Psoas muscle (tissue), 8 donors: ENCODE results near the gene EHD4. TPM values are rescaled to one million over a fixed set of nuclear protein-coding genes. Genes with fewer than 3 reads are reported as not detected.

ENCODE experiments used
- ATAC-seq, 4 donors: fragments of 200-7000 bp; cut with Tn5 transposase; one replicate each; pipeline ENCODE4 v1.9.1; 2020; ENCODE audit warnings: moderate library complexity in 3 of 4, mild to moderate bottlenecking in 2 of 4
- DNase-seq, 2 donors: peaks; one replicate each; pipeline ENCODE4 v3.0.0-alpha.2; 2020
- H3K27ac ChIP-seq: fragments of 200-600 bp; one replicate; pipeline ENCODE4 v1.8.0; 2022
- H3K27me3 ChIP-seq, 3 donors: fragments of 200-600 bp in 1 of 3; one replicate each; pipeline versions ENCODE4 v1.6.1 to v1.8.0; 2013 to 2022; ENCODE audit warnings: low read length in 2 of 3, mild to moderate bottlenecking in 2 of 3, moderate library complexity in 1 of 3; ENCODE audit not compliant: insufficient read depth in 3 of 3
- H3K36me3 ChIP-seq, 2 donors: fragments of 200-600 bp in 1 of 2; one replicate each; pipeline versions ENCODE4 v1.6.1 to v1.8.0; 2013 to 2022; ENCODE audit warnings: low read depth in 1 of 2, mild to moderate bottlenecking in 1 of 2, moderate library complexity in 1 of 2; ENCODE audit not compliant: insufficient read depth in 1 of 2
- H3K4me1 ChIP-seq: fragments of 200-600 bp; one replicate; pipeline ENCODE4 v1.8.0; 2022
- H3K4me3 ChIP-seq: fragments of 200-600 bp; one replicate; pipeline ENCODE4 v1.8.0; 2022; ENCODE audit warnings: mild to moderate bottlenecking
- H3K9me3 ChIP-seq: fragments of 200-600 bp; one replicate; pipeline ENCODE4 v1.8.0; 2022
- WGBS, 3 donors: extraction: QIAGEN DNeasy Blood & Tissue Kit; methylation state at CpG; one replicate each; pipeline versions ENCODE4 v1.1.6 to v1.1.7; 2013; 5-methylcytosine and 5-hydroxymethylcytosine counted together
- intact Hi-C, 2 donors: fragments of 100-400 bp; cut with DNase I; formaldehyde crosslinking; loops; one replicate each; pipeline versions ENCODE4 v1.11.0 to v1.14.2; 2022
- polyA plus RNA-seq, 3 donors: library from polyadenylated mRNA; stranded (reverse); fragments of 200-250 nt; gene quantifications; one replicate each; pipeline ENCODE4 v1.2.3, GENCODE V29; 2013
- total RNA-seq, 4 donors: library from RNA; stranded (reverse); fragmentation: NEBNext Ultra II Directional in 2 of 4; extraction: Animal tissue kit (Norgen Biotek cat#: 25700) in 2 of 4; gene quantifications; one replicate each; pipeline versions ENCODE4 v1.2.1 to v1.2.4, GENCODE V29; 2021 to 2023
- TF ChIP-seq, protein P1 (sequence below): fragments of 200-600 bp; IDR thresholded peaks from one replicate; pipeline ENCODE4 v1.8.0; 2022; ENCODE audit warnings: antibody characterized with exemption
- donor health status: healthy with polysubstance abuse.
- donor health status: DM: no; HTN: no; CAD: no; lungs with moderate emphysema.
- donor health status: Bipolar disorder and iron deficiency.
- donor health status: healthy.
- donor health status: DM: yes; HTN: yes; CAD: no.
- donor health status: DM: no; HTN: no; CAD: no.
- donor health status: DM: no; HTN: no; CAD: no.
- donor health status: DM: yes; HTN: yes; CAD: no.

Gene EHD4
- total and polyA plus RNA-seq, 7 donors = 1.7 to 9.6 (median 5.3) TPM

GRCh38 chr15:41886741-41887140, 85.6 kb downstream of the EHD4 start:
- DNase-seq = no peak
- intact Hi-C loops = loop anchor here in 1 of 2 donors (5.0 kb wide), 1 partner anchor 44 kb away; no protein-coding TSS in a partner anchor
- 93 to 96% (median 94%) methylated on average over 7 of the region's 7 CpGs for WGBS, 3 donors
- Histone ChIP-seq H3K27ac (no peak overlapping the region), H3K4me1 (peaks cover 6% of the 10 kb centered on the region), H3K4me3 (no peak overlapping the region), H3K27me3 (no peaks in the 10 kb centered on the region), H3K9me3 (no peaks in the 10 kb centered on the region), H3K36me3 (no peaks in the 10 kb centered on the region)
- TF ChIP-seq, protein P1, sequence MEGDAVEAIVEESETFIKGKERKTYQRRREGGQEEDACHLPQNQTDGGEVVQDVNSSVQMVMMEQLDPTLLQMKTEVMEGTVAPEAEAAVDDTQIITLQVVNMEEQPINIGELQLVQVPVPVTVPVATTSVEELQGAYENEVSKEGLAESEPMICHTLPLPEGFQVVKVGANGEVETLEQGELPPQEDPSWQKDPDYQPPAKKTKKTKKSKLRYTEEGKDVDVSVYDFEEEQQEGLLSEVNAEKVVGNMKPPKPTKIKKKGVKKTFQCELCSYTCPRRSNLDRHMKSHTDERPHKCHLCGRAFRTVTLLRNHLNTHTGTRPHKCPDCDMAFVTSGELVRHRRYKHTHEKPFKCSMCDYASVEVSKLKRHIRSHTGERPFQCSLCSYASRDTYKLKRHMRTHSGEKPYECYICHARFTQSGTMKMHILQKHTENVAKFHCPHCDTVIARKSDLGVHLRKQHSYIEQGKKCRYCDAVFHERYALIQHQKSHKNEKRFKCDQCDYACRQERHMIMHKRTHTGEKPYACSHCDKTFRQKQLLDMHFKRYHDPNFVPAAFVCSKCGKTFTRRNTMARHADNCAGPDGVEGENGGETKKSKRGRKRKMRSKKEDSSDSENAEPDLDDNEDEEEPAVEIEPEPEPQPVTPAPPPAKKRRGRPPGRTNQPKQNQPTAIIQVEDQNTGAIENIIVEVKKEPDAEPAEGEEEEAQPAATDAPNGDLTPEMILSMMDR = no peak
- no peak for ATAC-seq

GRCh38 chr15:41885841-41886240, 86.5 kb downstream of the EHD4 start:
- WGBS, 3 donors = 80 to 89% (median 83%) methylated on average over 14 of the region's 14 CpGs
- Histone ChIP-seq H3K36me3 (no peaks in the 10 kb centered on the region), H3K9me3 (no peaks in the 10 kb centered on the region), H3K4me1 (peaks cover 10% of the 10 kb centered on the region), H3K27me3 (no peaks in the 10 kb centered on the region), H3K4me3 (no peak overlapping the region), H3K27ac (no peak overlapping the region)
- ATAC-seq (no peak), DNase-seq (no peak)
- intact Hi-C loops = loop anchor here in 1 of 2 donors (5.0 kb wide), 1 partner anchor 44 kb away; no protein-coding TSS in a partner anchor
- TF ChIP-seq, protein P1 = no peak

- Histone ChIP-seq H3K4me1 (peaks cover 10% of the 10 kb centered on the region), H3K36me3 (no peaks in the 10 kb centered on the region), H3K27ac (no peak overlapping the region), H3K9me3 (no peaks in the 10 kb centered on the region), H3K27me3 (no peaks in the 10 kb centered on the region), H3K4me3 (no peak overlapping the region)
- intact Hi-C loops = loop anchor here in 1 of 2 donors (5.0 kb wide), 1 partner anchor 43 kb away; no protein-coding TSS in a partner anchor
- DNase-seq (no peak), ATAC-seq (no peak)
- TF ChIP-seq, protein P1 = no peak
These were observed 87.0 kb downstream of the EHD4 start for GRCh38 chr15:41885321-41885720.

DNA sequence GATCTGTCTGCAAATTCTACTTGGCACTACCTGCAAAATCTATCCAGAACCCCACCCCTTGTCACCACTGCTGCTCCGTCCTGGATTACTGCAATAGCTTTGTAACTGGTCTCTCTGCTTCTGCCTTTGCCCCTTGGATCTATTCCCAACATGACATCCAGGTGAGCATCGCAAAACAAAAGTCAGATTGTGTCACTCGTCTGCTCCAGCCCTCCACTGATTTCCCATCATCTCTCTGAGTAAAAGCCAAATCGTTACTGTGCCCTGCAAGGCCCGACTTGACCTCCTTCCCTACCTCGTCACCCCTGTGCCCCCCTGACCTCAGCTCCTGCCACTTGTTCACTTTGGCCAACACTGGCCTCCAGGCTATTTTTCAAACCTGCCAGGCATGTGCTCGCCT, 87.9 kb downstream of the EHD4 start:
- no peak for ATAC-seq
- intact Hi-C loops = no loop called here
- Histone ChIP-seq H3K4me1 (peaks cover 10% of the 10 kb centered on the region), H3K36me3 (no peaks in the 10 kb centered on the region), H3K27ac (no peak overlapping the region), H3K27me3 (no peaks in the 10 kb centered on the region), H3K4me3 (no peak overlapping the region), H3K9me3 (no peaks in the 10 kb centered on the region)
- TF ChIP-seq, protein P1 = no peak
- no peak for DNase-seq
- 80 to 87% (median 83%) methylated on average over 7 of the region's 7 CpGs for WGBS, 3 donors

- no peaks in the 10 kb centered on the region for H3K9me3 ChIP-seq
- 93 to 100% (median 97%) methylated on average over 2 of the region's 2 CpGs for WGBS, 3 donors
- intact Hi-C loops = no loop called here
These were observed 88.9 kb downstream of the EHD4 start for GRCh38 chr15:41883484-41883825.

More at GRCh38 chr15:41883484-41883825, 88.9 kb downstream of the EHD4 start:
- no peak overlapping the region for H3K27ac ChIP-seq
- TF ChIP-seq, protein P1 = no peak
- H3K4me3 ChIP-seq = no peak overlapping the region
- no peaks in the 10 kb centered on the region for H3K36me3 ChIP-seq
- peaks cover 10% of the 10 kb centered on the region for H3K4me1 ChIP-seq
- DNase-seq (no peak), ATAC-seq (no peak)
- no peaks in the 10 kb centered on the region for H3K27me3 ChIP-seq
